ENCODE measurements around the gene SLC29A3.

The SLC29A3 gene

DNA sequence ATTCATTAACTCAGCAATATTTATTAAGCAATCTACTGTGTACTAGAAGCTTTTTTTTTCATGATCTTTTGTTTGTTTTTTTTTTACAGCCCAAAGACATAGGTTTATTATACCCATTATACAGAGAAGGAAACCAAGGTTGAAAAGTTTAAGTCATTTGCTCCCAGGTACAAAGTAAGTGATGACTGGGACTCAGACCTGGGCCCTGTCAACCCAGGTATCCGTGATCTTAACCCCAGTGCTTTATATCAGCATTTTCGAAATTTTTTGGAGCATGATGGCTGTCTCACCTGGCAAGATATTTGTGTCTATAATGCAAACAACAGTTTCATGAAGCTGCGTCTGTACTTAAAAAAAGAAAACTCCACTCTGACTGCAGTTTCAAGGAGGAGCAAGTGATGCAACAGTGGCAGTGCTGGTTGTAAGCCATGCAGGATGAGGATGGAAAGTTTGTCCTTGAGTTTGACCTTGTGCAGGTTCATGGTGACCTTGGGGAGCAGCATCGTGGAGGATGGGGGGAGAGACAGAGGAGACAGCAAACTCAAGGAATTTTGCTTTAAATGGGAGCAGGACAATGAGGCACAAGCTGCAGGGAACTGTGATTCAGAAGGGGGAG lies 11.8 kb downstream of the SLC29A3 start:
- Histone ChIP-seq H3K79me2 (ENCODE audit: insufficient read depth, low read length) (no peaks in the 10 kb centered on the region), H3K4me3 (ENCODE audit: insufficient read depth, low read length, poor library complexity, severe bottlenecking) (no peak overlapping the region)
- no peak for TF ChIP-seq EZH2phosphoT487 (conservative IDR thresholded peaks at IDR 0.05; ENCODE audit: low read length)
- TF ChIP-seq, protein P1, sequence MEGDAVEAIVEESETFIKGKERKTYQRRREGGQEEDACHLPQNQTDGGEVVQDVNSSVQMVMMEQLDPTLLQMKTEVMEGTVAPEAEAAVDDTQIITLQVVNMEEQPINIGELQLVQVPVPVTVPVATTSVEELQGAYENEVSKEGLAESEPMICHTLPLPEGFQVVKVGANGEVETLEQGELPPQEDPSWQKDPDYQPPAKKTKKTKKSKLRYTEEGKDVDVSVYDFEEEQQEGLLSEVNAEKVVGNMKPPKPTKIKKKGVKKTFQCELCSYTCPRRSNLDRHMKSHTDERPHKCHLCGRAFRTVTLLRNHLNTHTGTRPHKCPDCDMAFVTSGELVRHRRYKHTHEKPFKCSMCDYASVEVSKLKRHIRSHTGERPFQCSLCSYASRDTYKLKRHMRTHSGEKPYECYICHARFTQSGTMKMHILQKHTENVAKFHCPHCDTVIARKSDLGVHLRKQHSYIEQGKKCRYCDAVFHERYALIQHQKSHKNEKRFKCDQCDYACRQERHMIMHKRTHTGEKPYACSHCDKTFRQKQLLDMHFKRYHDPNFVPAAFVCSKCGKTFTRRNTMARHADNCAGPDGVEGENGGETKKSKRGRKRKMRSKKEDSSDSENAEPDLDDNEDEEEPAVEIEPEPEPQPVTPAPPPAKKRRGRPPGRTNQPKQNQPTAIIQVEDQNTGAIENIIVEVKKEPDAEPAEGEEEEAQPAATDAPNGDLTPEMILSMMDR (IDR thresholded peaks at IDR 0.05; ENCODE audit: insufficient read depth, low read length, poor library complexity, severe bottlenecking): no peak

DNA sequence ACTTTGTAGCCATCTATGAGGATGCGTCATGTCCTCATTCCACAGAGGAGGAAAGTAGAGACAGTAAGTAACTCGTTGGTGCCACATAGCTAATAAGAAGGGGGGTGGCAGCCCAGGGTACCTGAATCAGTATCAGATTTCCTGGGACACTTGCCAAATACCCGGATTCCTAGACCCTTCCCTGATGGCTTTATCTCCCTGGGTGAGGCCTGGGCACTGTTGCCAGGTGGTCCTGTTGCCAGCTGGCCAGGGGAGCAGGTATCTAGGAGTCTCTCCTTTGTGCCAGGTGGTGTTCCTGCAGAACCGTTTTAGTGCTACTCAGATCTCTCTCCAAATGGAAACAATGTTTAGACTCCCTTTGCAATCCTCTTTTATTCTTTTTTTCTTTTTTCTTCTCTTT lies 12.7 kb downstream of the SLC29A3 start:
- no peaks in the 10 kb centered on the region for H3K36me3 ChIP-seq (ENCODE audit: low read length)
- H3K27me3 ChIP-seq (ENCODE audit: low read length): no peaks in the 10 kb centered on the region
- no peak overlapping the region for H3K27ac ChIP-seq (ENCODE audit: low read depth, low read length)
- no peak overlapping the region for H3K9ac ChIP-seq (ENCODE audit: low read length)
- H3K9me2 ChIP-seq (replicated peaks; ENCODE audit: insufficient read depth, low read length): no peaks in the 10 kb centered on the region
- H3F3A ChIP-seq (ENCODE audit: insufficient read depth): no peaks in the 10 kb centered on the region
- TF ChIP-seq, protein P1 (IDR thresholded peaks at IDR 0.05; ENCODE audit: insufficient read depth, low read length, poor library complexity, severe bottlenecking): no peak
- no peak for TF ChIP-seq EZH2phosphoT487 (conservative IDR thresholded peaks at IDR 0.05; ENCODE audit: low read length)
- no peak overlapping the region for H3K4me3 ChIP-seq (ENCODE audit: insufficient read depth, low read length, poor library complexity, severe bottlenecking)
- H3K4me2 ChIP-seq (ENCODE audit: low read depth, low read length, poor library complexity, severe bottlenecking): no peak overlapping the region
- H3K9me3 ChIP-seq (ENCODE audit: insufficient read depth, low read length): no peaks in the 10 kb centered on the region
- H2AFZ ChIP-seq (ENCODE audit: low read depth, low read length, severe bottlenecking): no peak overlapping the region
- no peaks in the 10 kb centered on the region for H3K79me2 ChIP-seq (ENCODE audit: insufficient read depth, low read length)
- no peaks in the 10 kb centered on the region for H4K20me1 ChIP-seq (ENCODE audit: low read depth, low read length)

More for the DNA sequence above, 11.8 kb downstream of the SLC29A3 start:
- Histone ChIP-seq H3K27ac (ENCODE audit: low read depth, low read length) (no peak overlapping the region), H3K9me2 (replicated peaks; ENCODE audit: insufficient read depth, low read length) (no peaks in the 10 kb centered on the region), H3K36me3 (ENCODE audit: low read length) (no peaks in the 10 kb centered on the region), H3F3A (ENCODE audit: insufficient read depth) (no peaks in the 10 kb centered on the region), H2AFZ (ENCODE audit: low read depth, low read length, severe bottlenecking) (no peak overlapping the region), H3K4me2 (ENCODE audit: low read depth, low read length, poor library complexity, severe bottlenecking) (no peak overlapping the region), H3K9me3 (ENCODE audit: insufficient read depth, low read length) (no peaks in the 10 kb centered on the region), H3K9ac (ENCODE audit: low read length) (no peak overlapping the region), H3K27me3 (ENCODE audit: low read length) (no peaks in the 10 kb centered on the region), H4K20me1 (ENCODE audit: low read depth, low read length) (no peaks in the 10 kb centered on the region)

DNA sequence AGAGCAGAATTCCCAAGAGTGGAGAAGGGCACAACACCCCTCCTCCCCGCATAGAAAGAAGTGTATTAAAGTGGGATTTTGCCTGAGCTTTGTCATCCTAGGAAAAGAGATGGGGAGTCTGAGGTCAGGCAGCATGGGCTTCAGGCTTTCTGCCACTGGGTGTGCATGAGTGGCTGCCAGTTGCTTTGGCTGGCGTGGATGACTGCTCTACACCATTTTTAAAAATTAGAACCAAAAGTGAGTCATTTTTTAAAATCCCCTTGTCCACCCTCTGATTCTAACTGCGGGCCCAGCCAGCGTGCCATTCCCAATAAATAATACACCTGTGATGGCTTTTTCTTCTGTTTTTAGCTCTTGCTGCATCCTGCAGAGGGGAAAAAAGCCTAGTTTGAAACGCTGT lies 13.4 kb downstream of the SLC29A3 start:
- Histone ChIP-seq H3K79me2 (ENCODE audit: insufficient read depth, low read length) (no peaks in the 10 kb centered on the region), H3F3A (ENCODE audit: insufficient read depth) (no peaks in the 10 kb centered on the region), H3K9me3 (ENCODE audit: insufficient read depth, low read length) (no peaks in the 10 kb centered on the region), H3K9me2 (replicated peaks; ENCODE audit: insufficient read depth, low read length) (no peaks in the 10 kb centered on the region), H3K36me3 (ENCODE audit: low read length) (no peaks in the 10 kb centered on the region), H3K27me3 (ENCODE audit: low read length) (no peaks in the 10 kb centered on the region), H3K4me2 (ENCODE audit: low read depth, low read length, poor library complexity, severe bottlenecking) (no peak overlapping the region), H3K27ac (ENCODE audit: low read depth, low read length) (no peak overlapping the region), H3K4me3 (ENCODE audit: insufficient read depth, low read length, poor library complexity, severe bottlenecking) (no peak overlapping the region), H4K20me1 (ENCODE audit: low read depth, low read length) (no peaks in the 10 kb centered on the region), H2AFZ (ENCODE audit: low read depth, low read length, severe bottlenecking) (no peak overlapping the region), H3K9ac (ENCODE audit: low read length) (no peak overlapping the region)
- TF ChIP-seq, protein P1 (IDR thresholded peaks at IDR 0.05; ENCODE audit: insufficient read depth, low read length, poor library complexity, severe bottlenecking): no peak
- TF ChIP-seq EZH2phosphoT487 (conservative IDR thresholded peaks at IDR 0.05; ENCODE audit: low read length): no peak
